Measurements from ENCODE around the gene DNAH11.
"Not testable (repeated sequence)": the region's sequence is repeated elsewhere in the genome, so short reads cannot be mapped to it uniquely, and the experiment has no call there.

Gene DNAH11

GRCh38 chr7:21618706-21619105, 75.9 kb downstream of the DNAH11 start:
- DNase-seq = no peak

- DNase-seq = no peak
Measured at GRCh38 chr7:21620054-21620453, 77.2 kb downstream of the DNAH11 start.

GRCh38 chr7:21624320-21624719, 81.5 kb downstream of the DNAH11 start:
- DNase-seq = no peak

- no peak for DNase-seq
Measured at GRCh38 chr7:21636694-21637093, 93.9 kb downstream of the DNAH11 start.

- no peak for DNase-seq
Measured at GRCh38 chr7:21639206-21639868, 96.5 kb downstream of the DNAH11 start.

GRCh38 chr7:21640105-21640504, 97.3 kb downstream of the DNAH11 start:
- DNase-seq = no peak

GRCh38 chr7:21641546-21641945, 98.7 kb downstream of the DNAH11 start:
- DNase-seq = no peak

GRCh38 chr7:21642422-21642821, 99.6 kb downstream of the DNAH11 start:
- DNase-seq = no peak

- DNase-seq = no peak
Measured at GRCh38 chr7:21651697-21652096, 108.9 kb downstream of the DNAH11 start.

- no peak for DNase-seq
Measured at GRCh38 chr7:21653623-21654022, 110.8 kb downstream of the DNAH11 start.

- no peak for DNase-seq
Measured at GRCh38 chr7:21656081-21656480, 113.2 kb downstream of the DNAH11 start.

GRCh38 chr7:21656796-21657195, 114.0 kb downstream of the DNAH11 start:
- DNase-seq = no peak

GRCh38 chr7:21670496-21670895, 127.7 kb downstream of the DNAH11 start:
- DNase-seq = no peak

- no peak for DNase-seq
Measured at GRCh38 chr7:21671859-21672258, 129.0 kb downstream of the DNAH11 start.

GRCh38 chr7:21675255-21675654, 132.4 kb downstream of the DNAH11 start:
- DNase-seq = no peak

- DNase-seq = no peak
Measured at GRCh38 chr7:21690705-21691104, 147.9 kb downstream of the DNAH11 start.

GRCh38 chr7:21691146-21691545, 148.3 kb downstream of the DNAH11 start:
- not testable (repeated sequence) for DNase-seq

GRCh38 chr7:21700587-21700986, 157.7 kb downstream of the DNAH11 start:
- DNase-seq = not testable (repeated sequence)

- DNase-seq = no peak
Measured at GRCh38 chr7:21702303-21702702, 159.5 kb downstream of the DNAH11 start.

GRCh38 chr7:21704359-21704758, 161.5 kb downstream of the DNAH11 start:
- DNase-seq = no peak

- no peak for DNase-seq
Measured at GRCh38 chr7:21706131-21706530, 163.3 kb downstream of the DNAH11 start.

- no peak for DNase-seq
Measured at GRCh38 chr7:21707566-21707965, 164.7 kb downstream of the DNAH11 start.

- DNase-seq = no peak
Measured at GRCh38 chr7:21708096-21708495, 165.3 kb downstream of the DNAH11 start.

GRCh38 chr7:21717323-21717722, 174.5 kb downstream of the DNAH11 start:
- DNase-seq = no peak

GRCh38 chr7:21718391-21718790, 175.6 kb downstream of the DNAH11 start:
- DNase-seq = no peak
